ENCODE data around the gene TBX15.
"Not testable (repeated sequence)": the region's sequence is repeated elsewhere in the genome, so short reads cannot be mapped to it uniquely, and the experiment has no call there.

Gene TBX15

GRCh38 chr1:118921994-118922393, 66.1 kb downstream of the TBX15 start:
- DNase-seq, result no peak

GRCh38 chr1:118920124-118920717, 67.9 kb downstream of the TBX15 start:
- DNase-seq, result no peak

GRCh38 chr1:118918940-118919259, 69.2 kb downstream of the TBX15 start:
- no peak for DNase-seq

GRCh38 chr1:118918230-118918939, 69.8 kb downstream of the TBX15 start:
- DNase-seq, result no peak

- not testable (repeated sequence) for DNase-seq
Observed at GRCh38 chr1:118916346-118916745, 71.8 kb downstream of the TBX15 start.

- no peak for DNase-seq
Observed at GRCh38 chr1:118914379-118915161, 73.6 kb downstream of the TBX15 start.

- no peak for DNase-seq
Observed at GRCh38 chr1:118913818-118914217, 74.3 kb downstream of the TBX15 start.

- no peak for DNase-seq
Observed at GRCh38 chr1:118912574-118912973, 75.6 kb downstream of the TBX15 start.

- no peak for DNase-seq
Observed at GRCh38 chr1:118911571-118911970, 76.6 kb downstream of the TBX15 start.

GRCh38 chr1:118907466-118907865, 80.7 kb downstream of the TBX15 start:
- DNase-seq, result no peak

GRCh38 chr1:118905671-118906070, 82.5 kb downstream of the TBX15 start:
- DNase-seq, result no peak

- no peak for DNase-seq
Observed at GRCh38 chr1:118905196-118905595, 82.9 kb downstream of the TBX15 start.

GRCh38 chr1:118902711-118903191, 85.4 kb downstream of the TBX15 start:
- DNase-seq, result no peak

- DNase-seq, result no peak
Observed at GRCh38 chr1:118902299-118902698, 85.8 kb downstream of the TBX15 start.

- DNase-seq, result no peak
Observed at GRCh38 chr1:118900643-118901440, 87.3 kb downstream of the TBX15 start.

GRCh38 chr1:118899340-118899739, 88.8 kb downstream of the TBX15 start:
- DNase-seq, result no peak

- no peak for DNase-seq
Observed at GRCh38 chr1:118898712-118899111, 89.4 kb downstream of the TBX15 start.

- no peak for DNase-seq
Observed at GRCh38 chr1:118896416-118896815, 91.7 kb downstream of the TBX15 start.

GRCh38 chr1:118894836-118895235, 93.3 kb downstream of the TBX15 start:
- no peak for DNase-seq

GRCh38 chr1:118890851-118891384, 97.2 kb downstream of the TBX15 start:
- DNase-seq, result no peak

GRCh38 chr1:118884946-118885345, 103.2 kb downstream of the TBX15 start:
- no peak for DNase-seq

- no peak for DNase-seq
Observed at GRCh38 chr1:118881751-118882150, 106.4 kb downstream of the TBX15 start.

GRCh38 chr1:118878661-118879060, 109.5 kb downstream of the TBX15 start:
- DNase-seq, result no peak

Data from OCI-M1 (cell line).